Smooth muscle cell (in vitro differentiated cells): ENCODE data around the gene WDR64. TPM values are rescaled to one million over a fixed set of nuclear protein-coding genes. Genes with fewer than 3 reads are reported as not detected.

Source experiments
- DNase-seq: peaks from one replicate; lab custom pipeline; 2025; ENCODE audit not compliant: unreplicated experiment; lab: John Stamatoyannopoulos, UW
- H2AFZ ChIP-seq: fragments of 200-600 bp; sonication (generic); 2 replicates; pipeline ENCODE4 v1.6.0; 2016; ENCODE audit warnings: antibody characterized with exemption, low read depth, mild to moderate bottlenecking
- H3F3A ChIP-seq: fragments of 200-600 bp; sonication (generic); 2 replicates; pipeline ENCODE4 v1.6.0; 2017; ENCODE audit warnings: antibody characterized with exemption, low read depth
- H3K27ac ChIP-seq: fragments of 200-600 bp; sonication (generic); 2 replicates; pipeline ENCODE4 v1.5.1; 2016; ENCODE audit warnings: low read depth, mild to moderate bottlenecking
- H3K27me3 ChIP-seq: fragments of 200-600 bp; sonication (generic); 2 replicates; pipeline ENCODE4 v1.6.1; 2016; ENCODE audit warnings: low read depth, mild to moderate bottlenecking
- H3K36me3 ChIP-seq: fragments of 200-600 bp; sonication (generic); 2 replicates; pipeline ENCODE4 v1.5.1; 2016; ENCODE audit warnings: low read depth
- H3K4me1 ChIP-seq: fragments of 200-600 bp; sonication (generic); 2 replicates; pipeline ENCODE4 v1.5.1; 2016; ENCODE audit warnings: low read depth
- H3K4me2 ChIP-seq: fragments of 200-600 bp; sonication (generic); 2 replicates; pipeline ENCODE4 v1.6.0; 2016; ENCODE audit warnings: mild to moderate bottlenecking
- H3K4me3 ChIP-seq: fragments of 200-600 bp; sonication (generic); 2 replicates; pipeline ENCODE4 v1.5.1; 2016; ENCODE audit warnings: mild to moderate bottlenecking
- H3K79me2 ChIP-seq: fragments of 200-600 bp; sonication (generic); 2 replicates; pipeline ENCODE4 v1.6.0; 2016; ENCODE audit warnings: low read depth, mild to moderate bottlenecking
- H3K9ac ChIP-seq: fragments of 200-600 bp; sonication (generic); 2 replicates; pipeline ENCODE4 v1.6.0; 2016; ENCODE audit warnings: low read depth
- H3K9me3 ChIP-seq: fragments of 200-600 bp; sonication (generic); replicated peaks from 2 replicates; pipeline ENCODE4 v1.5.1; 2016; ENCODE audit warnings: low read depth
- H4K20me1 ChIP-seq: fragments of 200-600 bp; sonication (generic); 2 replicates; pipeline ENCODE4 v1.6.0; 2016; ENCODE audit warnings: low read depth
- CTCF ChIP-seq: fragments of 200-600 bp; sonication (generic); IDR thresholded peaks from 2 replicates; pipeline ENCODE4 v1.5.1; 2017; ENCODE audit warnings: borderline replicate concordance, mild to moderate bottlenecking, antibody characterized with exemption; ENCODE audit not compliant: insufficient read depth, poor library complexity, severe bottlenecking
- WGBS: methylation state at CpG from one replicate; pipeline ENCODE4 v1.1.7; 2016; ENCODE audit warnings: low lambda C conversion rate; 5-methylcytosine and 5-hydroxymethylcytosine counted together
- polyA plus RNA-seq: library from polyadenylated mRNA; unstranded; fragments of >200 nt; fragmentation: Nextera tagmentation; extraction: Ambion mirVana; gene quantifications from 2 replicates; pipeline ENCODE4 v1.2.1, GENCODE V29; 2016
- total RNA-seq: library from RNA; depleted of rRNA; stranded (reverse); fragments of >200 nt; gene quantifications from 2 replicates; pipeline ENCODE4 v1.2.3, GENCODE V29; 2014

WDR64 gene
- total and polyA plus RNA-seq, 2 experiments from 2014 or later, result not detected

GRCh38 chr1:241762713-241763339 lies 110.7 kb downstream of the WDR64 start:
- WGBS, result 90% methylated on average over 3 of the region's 3 CpGs
- no peak for DNase-seq

GRCh38 chr1:241765390-241765789 lies 113.3 kb downstream of the WDR64 start:
- DNase-seq, result no peak
- WGBS, result 84% methylated on average over 4 of the region's 4 CpGs
- H3F3A ChIP-seq, result no peaks in the 10 kb centered on the region

More at GRCh38 chr1:241762713-241763339, 110.7 kb downstream of the WDR64 start:
- Histone ChIP-seq H3K27ac (no peak overlapping the region), H3K4me2 (no peak overlapping the region), H3K4me3 (no peak overlapping the region), H4K20me1 (no peaks in the 10 kb centered on the region), H3K4me1 (no peaks in the 10 kb centered on the region), H2AFZ (no peak overlapping the region), H3K9ac (no peak overlapping the region), H3K36me3 (no peaks in the 10 kb centered on the region), H3K27me3 (peaks cover 3% of the 10 kb centered on the region), H3K9me3 (no peaks in the 10 kb centered on the region), H3K79me2 (no peaks in the 10 kb centered on the region), H3F3A (no peaks in the 10 kb centered on the region)
- no peak for TF ChIP-seq CTCF

GRCh38 chr1:241767737-241768136 lies 115.7 kb downstream of the WDR64 start:
- TF ChIP-seq CTCF, result no peak
- H2AFZ ChIP-seq, result no peak overlapping the region
- DNase-seq, result no peak
- WGBS, result 69% methylated on average over 2 of the region's 2 CpGs
- no peaks in the 10 kb centered on the region for H3K36me3 ChIP-seq
- no peaks in the 10 kb centered on the region for H3F3A ChIP-seq
- H3K4me3 ChIP-seq, result no peak overlapping the region
- no peak overlapping the region for H3K27ac ChIP-seq
- H3K4me2 ChIP-seq, result no peak overlapping the region
- H3K4me1 ChIP-seq, result no peaks in the 10 kb centered on the region
- no peaks in the 10 kb centered on the region for H3K27me3 ChIP-seq
- H4K20me1 ChIP-seq, result no peaks in the 10 kb centered on the region
- no peak overlapping the region for H3K9ac ChIP-seq
- H3K79me2 ChIP-seq, result no peaks in the 10 kb centered on the region
- no peaks in the 10 kb centered on the region for H3K9me3 ChIP-seq

More at GRCh38 chr1:241765390-241765789, 113.3 kb downstream of the WDR64 start:
- Histone ChIP-seq H3K36me3 (no peaks in the 10 kb centered on the region), H3K27me3 (peaks cover 3% of the 10 kb centered on the region), H3K9me3 (no peaks in the 10 kb centered on the region), H3K27ac (no peak overlapping the region), H3K4me2 (no peak overlapping the region), H3K4me3 (no peak overlapping the region), H3K79me2 (no peaks in the 10 kb centered on the region), H2AFZ (no peak overlapping the region), H3K4me1 (no peaks in the 10 kb centered on the region), H4K20me1 (no peaks in the 10 kb centered on the region), H3K9ac (no peak overlapping the region)
- no peak for TF ChIP-seq CTCF

- H3K79me2 ChIP-seq, result no peaks in the 10 kb centered on the region
- no peaks in the 10 kb centered on the region for H3K27me3 ChIP-seq
- TF ChIP-seq CTCF, result no peak
- WGBS, result 15% methylated on average over 1 of the region's 1 CpG
- no peaks in the 10 kb centered on the region for H3K4me1 ChIP-seq
- H3K27ac ChIP-seq, result no peak overlapping the region
- no peak for DNase-seq
- no peak overlapping the region for H3K4me3 ChIP-seq
- H2AFZ ChIP-seq, result no peak overlapping the region
- no peak overlapping the region for H3K9ac ChIP-seq
- no peaks in the 10 kb centered on the region for H3K36me3 ChIP-seq
- H4K20me1 ChIP-seq, result no peaks in the 10 kb centered on the region
- no peak overlapping the region for H3K4me2 ChIP-seq
- no peaks in the 10 kb centered on the region for H3F3A ChIP-seq
- no peaks in the 10 kb centered on the region for H3K9me3 ChIP-seq
These were observed 118.0 kb downstream of the WDR64 start for GRCh38 chr1:241770115-241770514.
